Effector CD4-positive, alpha-beta T cell (primary cell): ENCODE results near the gene PLIN1.

Source experiments
- DNase-seq: peaks from one replicate; pipeline ENCODE4 v3.0.0-alpha.2; 2020

Gene PLIN1

DNA sequence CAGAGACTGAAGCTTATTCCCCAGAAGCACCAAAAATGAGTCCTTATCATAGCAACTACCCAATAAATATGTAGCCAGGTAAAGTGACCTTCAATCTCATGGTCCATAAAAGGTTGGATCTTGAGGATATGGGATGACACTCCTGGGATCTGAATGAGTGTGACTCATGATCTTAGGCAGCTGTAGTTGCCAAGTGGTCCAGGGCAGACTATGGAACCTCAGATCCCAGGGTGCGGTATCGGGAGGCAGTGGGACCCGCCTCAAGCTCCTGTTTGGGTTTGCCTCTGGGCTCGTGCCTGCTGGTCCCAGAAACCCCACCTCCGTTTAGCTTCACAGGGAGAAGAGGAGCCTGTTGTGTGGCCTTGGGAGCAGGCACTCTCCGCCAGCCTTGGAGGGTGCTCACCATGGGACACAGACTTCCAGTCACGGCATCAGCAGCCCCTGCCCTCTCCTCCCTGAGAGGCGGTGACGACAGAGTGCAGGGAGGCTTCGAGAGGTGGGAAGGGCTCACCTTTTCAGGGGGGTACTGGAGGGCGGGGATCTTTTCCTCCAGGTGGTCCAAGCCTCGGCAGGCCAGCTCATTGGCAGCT is 8.1 kb downstream of the PLIN1 start:
- DNase-seq = no peak

DNA sequence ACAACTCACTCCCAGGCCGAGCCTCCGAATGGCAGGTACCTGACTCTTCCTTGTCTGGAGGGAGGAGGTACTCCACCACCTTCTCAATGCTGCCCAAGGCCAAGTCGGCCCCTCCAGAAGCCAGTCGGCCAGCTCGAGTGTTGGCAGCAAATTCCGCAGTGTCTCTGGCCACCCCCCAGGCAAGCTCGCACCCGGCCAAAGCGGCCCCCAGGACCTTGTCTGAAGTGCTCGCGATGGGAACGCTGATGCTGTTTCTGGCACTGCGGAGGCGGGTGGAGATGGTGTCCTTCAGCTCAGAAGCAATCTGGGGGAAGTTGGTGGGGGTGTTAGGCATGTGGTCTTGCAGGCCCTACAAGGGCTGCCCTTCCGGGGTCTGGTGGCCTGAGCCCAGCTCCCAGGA is 9.2 kb downstream of the PLIN1 start:
- no peak for DNase-seq

DNA sequence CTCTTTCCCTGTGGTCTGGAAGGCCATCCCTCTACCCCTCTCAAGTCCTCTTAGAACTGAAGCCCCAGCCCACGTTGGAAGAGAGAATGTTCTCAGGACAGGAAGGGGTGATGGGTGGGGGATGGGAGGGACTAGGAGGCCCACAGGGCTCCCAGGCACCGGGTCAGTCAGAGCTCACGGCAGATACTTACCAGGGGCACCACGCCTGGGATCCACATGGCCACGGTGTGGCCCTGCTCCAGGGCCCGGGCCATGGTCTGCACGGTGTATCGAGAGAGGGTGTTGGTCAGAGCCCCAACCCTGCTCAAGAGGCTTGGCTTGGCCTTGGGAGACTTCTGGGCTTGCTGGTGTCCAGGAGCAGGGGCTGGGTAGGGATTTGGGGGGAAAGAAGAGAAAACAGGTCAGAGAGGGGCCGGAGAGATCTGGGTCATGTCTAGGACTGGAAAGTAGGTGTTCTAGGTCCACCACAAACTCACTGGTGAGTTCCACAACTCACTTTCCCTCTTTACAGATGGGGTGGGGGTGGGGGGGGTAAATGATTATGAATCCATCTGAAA is 9.8 kb downstream of the PLIN1 start:
- DNase-seq = no peak

- DNase-seq = no peak
Measured at GRCh38 chr15:89668171-89668570, 11.0 kb downstream of the PLIN1 start.

GRCh38 chr15:89667706-89667960 is 11.5 kb downstream of the PLIN1 start:
- no peak for DNase-seq

DNA sequence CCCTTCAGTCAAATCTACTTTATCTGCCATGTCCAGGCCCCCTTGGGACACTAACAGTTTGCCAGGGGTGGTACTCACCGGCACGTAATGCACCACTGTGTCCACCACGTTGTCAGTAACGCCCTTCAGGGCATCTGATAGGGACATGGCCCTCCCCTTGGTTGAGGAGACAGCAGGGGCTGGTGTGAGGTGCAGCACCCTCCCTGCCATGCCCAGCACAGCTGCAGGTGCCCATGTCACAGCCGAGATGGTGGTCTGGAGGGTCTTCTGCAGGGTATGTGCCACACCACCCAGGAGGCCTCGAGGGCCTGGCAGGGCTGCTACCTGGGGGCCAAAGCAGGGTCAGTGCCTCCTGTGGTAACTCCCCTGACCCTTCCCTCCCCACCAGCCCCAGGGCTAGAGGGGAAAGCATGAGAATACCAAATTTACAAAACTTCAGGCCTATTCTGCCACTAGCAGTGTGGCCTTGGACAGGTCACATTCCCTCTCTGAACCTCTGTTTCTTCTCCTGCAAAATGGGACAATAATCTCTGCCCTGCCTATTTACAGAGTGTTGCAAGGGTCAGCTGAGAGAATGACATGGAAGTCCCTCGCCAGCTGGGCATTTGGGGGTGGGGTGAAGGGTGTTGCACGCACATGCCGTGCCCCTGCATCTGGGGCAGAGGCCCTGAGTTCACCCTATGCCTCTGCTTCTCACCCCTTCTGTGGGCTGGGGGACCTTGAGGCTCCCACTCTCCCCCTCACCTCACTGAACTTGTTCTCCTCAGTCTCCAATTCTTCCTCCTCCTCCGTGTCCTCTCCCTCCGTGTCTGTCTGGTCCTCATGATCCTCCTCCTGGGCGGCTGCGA is 12.1 kb downstream of the PLIN1 start:
- no peak for DNase-seq

- no peak for DNase-seq
Measured at GRCh38 chr15:89666184-89666857, 12.8 kb downstream of the PLIN1 start.

DNA sequence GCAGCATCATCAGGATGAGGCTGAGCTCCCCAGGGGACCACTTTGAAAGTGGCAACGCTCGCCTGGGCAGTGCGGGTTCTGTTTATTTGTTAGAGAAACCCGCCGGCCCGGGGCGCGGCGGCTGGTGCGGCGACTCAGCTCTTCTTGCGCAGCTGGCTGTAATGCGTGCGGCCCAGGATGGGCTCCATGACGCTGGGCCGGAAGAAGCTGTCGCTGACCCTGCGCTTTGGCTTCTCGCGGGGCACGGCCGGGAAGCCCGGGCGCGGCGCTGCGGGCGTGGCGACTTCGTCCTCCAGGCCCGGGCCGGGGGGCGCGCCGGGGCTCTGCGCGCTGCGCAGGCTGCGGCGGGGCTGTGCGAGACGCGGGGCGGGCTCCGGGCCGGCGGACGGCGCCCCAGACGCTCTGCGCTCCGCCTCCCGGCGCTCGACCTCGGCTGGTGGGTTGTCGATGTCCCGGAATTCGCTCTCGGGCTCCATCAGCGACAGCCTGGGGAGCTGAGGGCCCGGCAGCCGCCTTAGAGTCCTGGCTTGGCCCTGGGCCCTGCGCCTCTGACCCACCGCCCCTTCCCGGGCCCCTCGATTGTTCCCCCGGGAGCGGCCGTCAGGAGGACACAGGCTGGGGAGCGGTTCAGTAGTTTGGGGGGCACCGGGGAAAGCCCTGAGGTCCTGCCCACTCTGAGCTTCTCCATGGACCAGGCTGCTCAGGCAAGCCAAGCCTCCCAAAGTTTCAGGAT is 13.6 kb downstream of the PLIN1 start:
- no peak for DNase-seq

DNA sequence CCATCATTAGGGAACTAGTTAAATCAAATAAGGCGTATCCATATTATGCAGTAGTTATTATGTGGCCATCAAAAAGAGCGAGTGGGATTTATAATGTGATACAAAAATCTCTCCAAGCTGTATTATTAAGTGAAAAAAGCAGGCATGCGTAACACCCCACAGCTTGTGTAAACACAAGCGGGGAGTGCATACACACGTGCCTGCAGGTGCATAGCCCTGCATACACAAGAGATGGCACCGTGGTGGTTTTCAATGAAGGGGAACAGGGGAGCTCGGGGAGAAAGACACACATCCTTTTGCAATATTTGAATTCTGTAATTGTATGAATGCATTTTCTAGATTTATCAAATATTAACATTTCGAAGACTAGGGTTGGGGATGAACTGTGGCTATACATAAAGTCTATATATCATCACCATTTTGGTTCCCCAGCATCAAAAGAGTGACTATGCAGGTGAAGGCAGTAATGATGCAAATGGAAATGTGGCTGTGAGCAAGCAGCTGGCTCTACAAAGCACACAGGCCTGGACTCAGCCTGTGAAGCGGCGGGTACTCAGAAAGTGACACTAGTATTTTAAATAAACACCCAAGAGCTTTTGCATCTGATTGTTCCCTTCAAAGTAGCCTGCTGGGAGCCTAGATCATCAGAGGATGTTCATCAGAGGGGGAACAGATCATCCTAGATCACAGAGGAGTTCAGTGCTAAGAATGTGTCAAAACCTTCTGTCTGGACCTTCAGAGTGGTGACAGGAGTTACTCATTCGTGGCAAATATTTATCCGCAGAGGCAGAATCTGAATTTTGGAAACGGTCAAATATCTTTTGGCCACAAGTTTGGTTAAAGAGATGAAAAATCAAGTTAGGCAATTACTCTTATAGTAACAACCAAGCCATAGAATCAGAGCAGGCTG is 14.5 kb downstream of the PLIN1 start:
- no peak for DNase-seq

- DNase-seq = no peak
Measured at GRCh38 chr15:89662893-89663626, 16.1 kb downstream of the PLIN1 start.

DNA sequence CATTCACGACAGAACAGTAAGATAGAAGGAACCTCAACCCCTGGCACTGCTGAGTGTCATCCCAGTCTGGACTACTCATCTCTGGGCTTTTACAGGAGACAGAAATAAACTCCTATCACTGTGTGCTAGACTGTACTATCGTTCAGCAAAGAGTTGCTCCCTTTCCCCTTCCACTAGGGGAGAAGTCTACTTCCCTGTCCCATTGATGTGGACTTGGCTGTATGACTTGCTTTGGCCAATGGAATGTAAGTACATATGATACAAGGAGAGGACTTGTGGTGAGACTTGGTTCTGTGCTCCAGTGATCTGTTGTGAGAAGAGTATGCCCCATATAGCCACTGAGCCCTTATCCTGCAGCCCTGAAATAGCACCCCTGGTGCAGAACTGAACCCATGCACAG is 18.6 kb downstream of the PLIN1 start:
- no peak for DNase-seq

DNA sequence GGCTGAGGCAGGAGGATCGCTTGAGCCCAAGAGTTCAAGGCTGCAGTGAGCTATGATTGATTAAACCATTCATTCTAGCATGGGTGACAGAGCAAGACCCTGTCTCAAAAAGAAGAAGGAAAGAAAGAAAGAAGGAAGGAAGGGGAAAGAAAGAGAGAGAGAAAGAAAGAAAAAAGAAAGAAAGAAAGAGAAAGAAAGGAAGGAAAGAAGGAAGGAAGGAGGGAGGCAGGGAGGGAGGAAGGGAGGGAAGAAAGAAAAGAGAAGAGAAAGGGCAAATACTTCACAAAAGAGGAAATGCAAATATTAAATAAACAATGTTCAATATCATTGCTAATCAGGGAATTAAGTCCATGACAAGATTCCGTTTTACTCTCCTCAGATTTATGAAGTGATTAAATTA is 19.9 kb downstream of the PLIN1 start:
- no peak for DNase-seq

- DNase-seq = no peak
Measured at GRCh38 chr15:89657686-89658200, 21.4 kb downstream of the PLIN1 start.

- no peak for DNase-seq
Measured at GRCh38 chr15:89656116-89656815, 22.9 kb downstream of the PLIN1 start.

- no peak for DNase-seq
Measured at GRCh38 chr15:89654847-89655805, 24.0 kb downstream of the PLIN1 start, which contains the start of gene KIF7. TSS of gene KIF7 (minus strand) at chr15:89655467. CDS start at chr15:89652930, 2,537 bp downstream.

GRCh38 chr15:89654301-89654761 is 24.8 kb downstream of the PLIN1 start:
- DNase-seq = no peak

DNA sequence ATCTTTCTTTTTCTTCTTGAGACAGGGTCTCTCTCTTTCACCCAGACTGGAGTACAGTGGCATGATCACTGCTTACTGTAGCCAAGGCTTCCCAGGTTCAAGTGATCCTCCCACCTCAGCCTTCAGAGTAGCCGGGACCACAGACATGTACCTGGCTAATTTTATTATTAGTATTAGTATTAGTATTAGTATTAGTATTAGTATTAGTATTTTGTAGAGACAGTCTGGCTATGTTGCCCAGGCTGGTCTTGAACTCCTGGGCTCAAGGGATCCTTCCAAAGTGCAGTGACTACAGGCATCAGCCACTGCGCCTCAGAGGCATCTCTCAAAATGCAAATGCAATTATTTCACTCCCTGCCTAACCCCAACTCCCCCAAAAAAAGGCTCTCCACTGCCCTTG is 25.6 kb downstream of the PLIN1 start:
- no peak for DNase-seq

DNA sequence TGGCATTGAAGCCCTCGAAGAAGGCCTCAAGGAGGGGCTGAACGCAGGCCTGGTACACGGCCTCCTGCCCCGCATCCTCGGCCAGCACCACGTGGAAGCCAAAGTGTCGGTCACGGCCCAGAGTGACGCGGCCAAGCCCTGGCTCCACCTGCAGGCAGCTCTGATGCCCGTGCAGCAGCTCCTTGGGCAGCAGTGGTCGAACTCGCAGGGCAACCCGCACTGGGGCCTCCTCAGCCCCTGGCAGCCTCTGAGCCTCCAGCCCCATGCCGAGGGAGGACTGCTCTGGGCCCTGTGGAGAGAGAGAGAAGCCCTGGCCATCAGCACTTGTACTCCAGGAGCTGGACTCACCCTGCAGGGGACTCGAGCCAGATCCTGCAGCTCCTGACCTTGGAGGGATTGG is 26.5 kb downstream of the PLIN1 start:
- no peak for DNase-seq

DNA sequence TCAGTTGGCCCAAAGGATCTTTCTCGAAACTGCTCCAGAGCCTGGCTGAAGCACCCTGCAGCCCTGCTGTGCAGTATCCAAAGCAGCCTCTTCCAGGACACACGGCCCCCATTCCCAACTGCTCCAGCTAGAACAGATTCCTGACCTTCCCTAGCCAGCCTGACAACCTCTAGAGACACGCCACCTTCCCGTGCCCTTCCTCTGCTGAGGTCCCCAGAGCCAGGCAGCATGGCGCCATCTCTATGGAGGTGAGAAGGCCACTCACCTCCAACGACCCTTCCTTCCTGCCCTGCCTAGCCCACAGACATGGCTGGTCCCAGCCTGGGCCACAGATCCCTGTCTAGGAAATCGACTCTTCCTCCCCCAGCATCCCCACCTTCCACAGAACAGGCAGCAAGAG is 27.0 kb downstream of the PLIN1 start:
- DNase-seq = no peak
